Immature natural killer cell (primary cell): ENCODE data around the gene CCDC7. TPM values are rescaled to one million over a fixed set of nuclear protein-coding genes. Genes with fewer than 3 reads are reported as not detected.
"Not testable (repeated sequence)": the region's sequence is repeated elsewhere in the genome, so short reads cannot be mapped to it uniquely, and the experiment has no call there.

ENCODE experiments used
- DNase-seq, 3 donors: peaks; one replicate each; pipeline ENCODE4 v3.0.0; 2022; ENCODE audit warnings: mixed read lengths in 1 of 3
- H3K27ac Mint-ChIP-seq, 6 donors: one replicate each; pipeline ENCODE4 v1.8.0; 2020; ENCODE audit warnings: mixed read lengths in 6 of 6, mild to moderate bottlenecking in 5 of 6, inconsistent platforms in 4 of 6, moderate library complexity in 3 of 6
- H3K27me3 Mint-ChIP-seq, 3 donors: one replicate each; pipeline ENCODE4 v1.8.0; 2020 to 2021; ENCODE audit warnings: low read depth in 3 of 3, mild to moderate bottlenecking in 3 of 3, mixed read lengths in 3 of 3, moderate library complexity in 3 of 3, inconsistent platforms in 1 of 3
- H3K36me3 Mint-ChIP-seq, 3 donors: one replicate each; pipeline ENCODE4 v1.8.0; 2020; ENCODE audit warnings: mixed read lengths in 3 of 3, inconsistent platforms in 2 of 3, mild to moderate bottlenecking in 2 of 3
- H3K4me1 Mint-ChIP-seq, 2 donors: one replicate each; pipeline ENCODE4 v1.8.0; 2020; ENCODE audit warnings: inconsistent platforms in 2 of 2, mild to moderate bottlenecking in 2 of 2, mixed read lengths in 2 of 2, moderate library complexity in 1 of 2
- H3K4me3 Mint-ChIP-seq, 5 donors: one replicate each; pipeline ENCODE4 v1.8.0; 2020; ENCODE audit warnings: mild to moderate bottlenecking in 5 of 5, mixed read lengths in 5 of 5, inconsistent platforms in 3 of 5, moderate library complexity in 3 of 5
- H3K9me3 Mint-ChIP-seq, 6 donors: one replicate each; pipeline ENCODE4 v1.8.0; 2020; ENCODE audit warnings: mild to moderate bottlenecking in 6 of 6, mixed read lengths in 6 of 6, inconsistent platforms in 4 of 6, moderate library complexity in 3 of 6
- polyA plus RNA-seq, 3 donors: library from polyadenylated mRNA; unstranded; fragments of 300-500 nt; fragmentation: Illumina TruSeq; gene quantifications; one replicate each; pipeline ENCODE4 v1.2.3, GENCODE V29; 2021

Gene CCDC7
- polyA plus RNA-seq, 3 donors from 2014 or later: 2.1 to 17.3 (median 8.9) TPM

DNA sequence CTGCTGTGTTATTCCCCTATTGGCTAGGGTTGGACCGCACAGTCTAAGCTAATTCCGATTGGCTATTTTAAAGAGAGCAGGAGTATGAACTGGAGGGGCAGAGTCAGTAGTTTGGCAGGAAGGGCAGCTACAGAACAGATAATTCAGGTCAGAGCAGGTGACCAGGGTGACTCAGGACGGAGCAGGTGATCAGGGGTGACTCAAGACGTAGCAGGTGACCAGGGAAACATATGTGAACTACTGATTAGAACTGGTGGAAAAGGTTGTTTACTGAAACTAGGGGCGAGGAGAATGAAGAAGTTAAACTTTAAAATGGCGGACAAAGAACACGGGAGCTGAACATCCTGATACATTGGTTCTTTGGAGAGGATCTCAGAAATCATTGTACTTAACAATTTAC is 102.3 kb downstream of the CCDC7 start:
- Mint-ChIP-seq H3K36me3 (peaks cover 16 to 58% (median 27%) of the 10 kb centered on the region in 3 donors), H3K4me1 (peaks cover 0 to 9% of the 10 kb centered on the region in 2 donors), H3K4me3 (no peak overlapping the region), H3K27me3 (no peaks in the 10 kb centered on the region), H3K9me3 (peaks cover 0 to 4% (median 0%) of the 10 kb centered on the region in 6 donors), H3K27ac (no peak overlapping the region)
- DNase-seq: no peak

- peaks cover 0 to 7% (median 4%) of the 10 kb centered on the region in 6 donors for H3K9me3 Mint-ChIP-seq
- no peaks in the 10 kb centered on the region for H3K27me3 Mint-ChIP-seq
- no peak overlapping the region for H3K27ac Mint-ChIP-seq
- peaks cover 9 to 50% (median 18%) of the 10 kb centered on the region in 3 donors for H3K36me3 Mint-ChIP-seq
- H3K4me1 Mint-ChIP-seq: peaks cover 1 to 8% of the 10 kb centered on the region in 2 donors
- H3K4me3 Mint-ChIP-seq: no peak overlapping the region
- no peak for DNase-seq
Observed at GRCh38 chr10:32556783-32557395, 110.9 kb downstream of the CCDC7 start.

- not testable (repeated sequence) for H3K4me1 Mint-ChIP-seq, H3K4me3 Mint-ChIP-seq, H3K27ac Mint-ChIP-seq, H3K27me3 Mint-ChIP-seq, DNase-seq, H3K9me3 Mint-ChIP-seq
- H3K36me3 Mint-ChIP-seq: peaks cover 9 to 19% (median 11%) of the 10 kb centered on the region in 3 donors
Observed at GRCh38 chr10:32562695-32563094, 116.8 kb downstream of the CCDC7 start.

DNA sequence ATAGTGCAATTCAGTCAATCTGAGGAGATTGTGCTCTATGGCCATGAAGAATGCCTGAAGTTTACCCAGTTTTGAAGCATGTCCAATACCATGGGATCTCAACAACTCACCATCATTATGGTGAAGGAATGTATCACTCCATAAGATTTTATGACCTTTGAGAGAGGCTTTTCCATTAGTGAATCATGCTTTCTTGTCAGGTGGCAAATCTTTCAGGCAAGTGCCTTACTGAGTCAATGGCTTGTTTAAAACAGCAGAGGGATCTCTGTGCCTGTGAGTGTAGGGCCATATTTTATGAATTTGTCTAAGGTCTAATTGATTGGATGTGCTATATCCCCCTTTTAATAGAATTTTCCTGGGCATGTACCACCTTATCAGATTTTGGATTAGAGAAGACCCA is 131.5 kb downstream of the CCDC7 start:
- Mint-ChIP-seq H3K4me1 (no peaks in the 10 kb centered on the region), H3K27me3 (no peaks in the 10 kb centered on the region), H3K27ac (no peak overlapping the region), H3K4me3 (no peak overlapping the region), H3K36me3 (peaks cover 0 to 7% (median 4%) of the 10 kb centered on the region in 3 donors), H3K9me3 (no peaks in the 10 kb centered on the region)
- DNase-seq: no peak

DNA sequence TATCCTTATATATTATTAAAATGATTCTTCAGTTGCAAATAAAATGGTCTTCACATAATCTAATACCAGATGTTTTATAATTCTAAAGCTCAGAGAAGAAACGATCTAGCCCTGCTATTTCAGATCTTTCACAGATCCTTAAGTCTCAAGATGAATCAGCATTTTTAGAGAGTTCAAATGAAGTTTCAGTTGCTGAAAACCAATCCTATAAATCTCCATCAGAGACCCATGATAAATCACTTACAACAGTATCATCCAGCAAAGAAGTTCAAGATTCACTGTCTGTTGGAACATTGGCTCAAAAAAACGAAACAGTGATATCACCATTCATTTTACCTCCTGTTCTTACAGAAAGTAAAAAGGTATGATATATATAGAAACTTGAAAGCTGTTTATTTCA is 137.0 kb downstream of the CCDC7 start:
- no peaks in the 10 kb centered on the region for H3K4me1 Mint-ChIP-seq
- no peak overlapping the region for H3K27ac Mint-ChIP-seq
- no peak for DNase-seq
- H3K4me3 Mint-ChIP-seq: no peak overlapping the region
- H3K27me3 Mint-ChIP-seq: no peaks in the 10 kb centered on the region
- peaks cover 0 to 3% (median 0%) of the 10 kb centered on the region in 6 donors for H3K9me3 Mint-ChIP-seq
- H3K36me3 Mint-ChIP-seq: peaks cover 7 to 15% (median 10%) of the 10 kb centered on the region in 3 donors

DNA sequence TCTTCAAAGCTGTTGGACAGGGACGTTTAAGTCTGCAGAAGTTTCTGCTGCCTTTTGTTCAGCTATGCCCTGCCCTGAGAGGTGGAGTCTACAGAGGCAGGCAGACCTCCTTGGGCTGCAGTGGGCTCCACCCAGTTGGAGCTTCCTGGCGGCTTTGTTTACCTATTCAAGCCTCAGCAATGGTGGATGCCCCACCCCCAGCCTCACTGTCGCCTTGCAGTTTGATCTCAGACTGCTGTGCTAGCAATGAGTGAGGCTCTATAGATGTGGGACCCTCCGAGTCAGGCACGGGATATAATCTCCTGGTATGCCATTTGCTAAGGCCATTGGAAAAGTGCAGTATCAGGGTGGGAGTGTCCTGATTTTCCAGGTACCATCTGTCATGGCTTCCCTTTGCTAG is 152.1 kb downstream of the CCDC7 start:
- H3K4me3 Mint-ChIP-seq, H3K27ac Mint-ChIP-seq, H3K27me3 Mint-ChIP-seq, H3K4me1 Mint-ChIP-seq, DNase-seq: not testable (repeated sequence)
- Mint-ChIP-seq H3K36me3 (peaks cover 50 to 62% (median 52%) of the 10 kb centered on the region in 3 donors), H3K9me3 (peaks cover 15 to 49% (median 23%) of the 10 kb centered on the region in 6 donors)

- Mint-ChIP-seq H3K9me3 (peaks cover 15 to 44% (median 21%) of the 10 kb centered on the region in 6 donors), H3K4me1 (no peaks in the 10 kb centered on the region), H3K27me3 (peaks cover 0 to 2% (median 0%) of the 10 kb centered on the region in 3 donors), H3K36me3 (peaks cover 57 to 72% (median 61%) of the 10 kb centered on the region in 3 donors), H3K27ac (no peak overlapping the region), H3K4me3 (no peak overlapping the region)
- no peak for DNase-seq
Observed at GRCh38 chr10:32600317-32600716, 154.4 kb downstream of the CCDC7 start.

DNA sequence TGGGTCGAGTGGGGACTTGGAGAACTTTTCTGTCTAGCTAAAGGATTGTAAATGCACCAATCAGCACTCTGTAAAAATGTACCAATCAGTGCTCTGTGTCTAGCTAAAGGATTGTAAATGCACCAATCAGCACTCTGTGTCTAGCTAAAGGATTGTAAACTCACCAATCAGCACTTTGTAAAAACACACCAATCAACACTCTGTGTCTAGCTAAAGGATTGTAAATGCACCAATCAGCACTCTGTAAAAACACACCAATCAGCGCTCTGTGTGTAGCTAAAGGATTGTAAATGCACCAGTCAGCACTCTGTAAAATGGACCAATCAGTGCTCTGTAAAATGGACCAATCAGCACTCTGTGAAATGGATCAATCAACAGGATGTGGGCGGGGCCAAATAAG is 155.6 kb downstream of the CCDC7 start:
- DNase-seq, H3K4me1 Mint-ChIP-seq, H3K4me3 Mint-ChIP-seq, H3K27ac Mint-ChIP-seq, H3K27me3 Mint-ChIP-seq: not testable (repeated sequence)
- Mint-ChIP-seq H3K9me3 (peaks cover 8 to 36% (median 19%) of the 10 kb centered on the region in 6 donors), H3K36me3 (peaks cover 46 to 67% (median 63%) of the 10 kb centered on the region in 3 donors)

- H3K36me3 Mint-ChIP-seq: peaks cover 27 to 60% (median 42%) of the 10 kb centered on the region in 3 donors
- peaks cover 0 to 2% (median 0%) of the 10 kb centered on the region in 3 donors for H3K27me3 Mint-ChIP-seq
- no peak for DNase-seq
- no peak overlapping the region for H3K4me3 Mint-ChIP-seq
- peaks cover 7 to 16% (median 10%) of the 10 kb centered on the region in 6 donors for H3K9me3 Mint-ChIP-seq
- H3K4me1 Mint-ChIP-seq: no peaks in the 10 kb centered on the region
- no peak overlapping the region for H3K27ac Mint-ChIP-seq
Observed at GRCh38 chr10:32605787-32606186, 159.8 kb downstream of the CCDC7 start.

DNA sequence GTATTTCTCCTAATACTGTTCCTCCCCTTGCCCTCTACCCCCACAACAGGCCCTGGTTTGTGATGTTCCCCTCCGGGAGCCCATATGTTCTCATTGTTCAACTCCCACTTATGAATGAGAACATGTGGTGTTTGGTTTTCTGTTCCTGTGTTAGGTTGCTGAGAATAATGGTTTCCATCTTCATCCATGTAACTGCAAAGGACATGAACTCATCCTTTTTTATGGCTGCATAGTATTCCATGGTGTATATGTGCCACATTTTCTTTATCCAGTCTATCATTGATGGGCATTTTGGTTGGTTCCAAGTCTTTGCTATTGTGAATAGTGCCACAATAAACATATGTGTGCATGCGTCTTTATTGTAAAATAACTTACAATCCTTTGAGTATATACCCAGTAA is 164.6 kb downstream of the CCDC7 start:
- H3K9me3 Mint-ChIP-seq: peaks cover 12 to 35% (median 30%) of the 10 kb centered on the region in 6 donors
- not testable (repeated sequence) for H3K27ac Mint-ChIP-seq
- H3K36me3 Mint-ChIP-seq: peaks cover 31 to 58% (median 40%) of the 10 kb centered on the region in 3 donors

DNA sequence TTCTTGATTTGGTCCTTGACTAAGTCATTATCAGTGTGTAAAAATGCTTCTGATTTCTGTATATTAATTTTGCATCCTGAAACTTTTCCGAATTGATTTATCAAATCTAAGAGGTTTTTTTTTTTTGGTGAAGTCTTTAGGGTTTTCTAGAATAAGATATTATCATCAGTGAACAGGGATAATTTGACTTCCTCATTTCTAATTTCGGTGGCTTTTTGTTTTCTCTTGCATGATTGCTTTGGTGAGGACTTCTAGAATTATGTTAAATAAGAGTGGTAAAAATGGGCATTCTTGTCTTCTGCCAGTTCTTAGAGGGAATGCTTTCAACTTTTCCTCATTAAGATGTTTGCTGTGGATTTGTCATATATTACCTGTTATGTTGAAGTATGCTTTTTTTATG is 170.5 kb downstream of the CCDC7 start:
- no peak for DNase-seq
- Mint-ChIP-seq H3K9me3 (peaks cover 16 to 57% (median 41%) of the 10 kb centered on the region in 6 donors), H3K27ac (no peak overlapping the region), H3K4me3 (no peak overlapping the region), H3K4me1 (peaks cover 0 to 6% of the 10 kb centered on the region in 2 donors), H3K27me3 (no peaks in the 10 kb centered on the region), H3K36me3 (peaks cover 42 to 55% (median 51%) of the 10 kb centered on the region in 3 donors)

More for the DNA sequence above, 164.6 kb downstream of the CCDC7 start:
- H3K4me3 Mint-ChIP-seq, H3K27me3 Mint-ChIP-seq, DNase-seq, H3K4me1 Mint-ChIP-seq: not testable (repeated sequence)

- peaks cover 33 to 50% (median 43%) of the 10 kb centered on the region in 3 donors for H3K36me3 Mint-ChIP-seq
- no peak overlapping the region for H3K27ac Mint-ChIP-seq
- H3K27me3 Mint-ChIP-seq: no peaks in the 10 kb centered on the region
- H3K4me1 Mint-ChIP-seq: peaks cover 0 to 6% of the 10 kb centered on the region in 2 donors
- H3K4me3 Mint-ChIP-seq: no peak overlapping the region
- peaks cover 11 to 45% (median 22%) of the 10 kb centered on the region in 6 donors for H3K9me3 Mint-ChIP-seq
- DNase-seq: no peak
Observed at GRCh38 chr10:32618482-32618881, 172.5 kb downstream of the CCDC7 start.

GRCh38 chr10:32621969-32622368 is 176.0 kb downstream of the CCDC7 start:
- H3K36me3 Mint-ChIP-seq: peaks cover 34 to 45% (median 36%) of the 10 kb centered on the region in 3 donors
- H3K27ac Mint-ChIP-seq: no peak overlapping the region
- H3K27me3 Mint-ChIP-seq: peaks cover 0 to 2% (median 0%) of the 10 kb centered on the region in 3 donors
- DNase-seq: no peak
- peaks cover 0 to 11% (median 5%) of the 10 kb centered on the region in 6 donors for H3K9me3 Mint-ChIP-seq
- no peak overlapping the region for H3K4me3 Mint-ChIP-seq
- H3K4me1 Mint-ChIP-seq: peaks cover 0 to 6% of the 10 kb centered on the region in 2 donors

DNA sequence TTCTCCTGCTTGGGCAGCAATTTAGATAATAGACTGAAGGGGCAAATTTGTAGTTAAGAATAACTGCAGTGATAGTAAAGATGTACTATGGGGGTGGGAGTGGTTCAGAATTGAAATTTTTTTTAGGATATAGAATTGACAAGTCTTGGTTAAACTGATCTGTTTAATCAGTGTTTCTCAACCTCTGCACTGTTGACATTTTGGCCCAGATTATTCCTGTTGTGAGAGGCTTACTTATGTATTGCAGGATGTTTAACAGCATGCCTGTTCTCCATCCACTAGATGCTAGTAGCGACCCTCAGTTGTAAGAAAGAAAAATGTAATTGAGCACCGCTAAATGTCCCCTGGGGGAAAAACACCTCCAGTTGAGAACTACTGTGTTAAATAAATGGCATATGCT is 176.5 kb downstream of the CCDC7 start:
- Mint-ChIP-seq H3K4me1 (peaks cover 0 to 6% of the 10 kb centered on the region in 2 donors), H3K27ac (no peak overlapping the region), H3K4me3 (no peak overlapping the region), H3K9me3 (peaks cover 0 to 11% (median 5%) of the 10 kb centered on the region in 6 donors), H3K36me3 (peaks cover 37 to 46% (median 40%) of the 10 kb centered on the region in 3 donors), H3K27me3 (peaks cover 0 to 2% (median 0%) of the 10 kb centered on the region in 3 donors)
- DNase-seq: no peak
